HPDE6-E6E7 (cell line): ENCODE measurements around the gene CSTA.

Source experiments
- DNase-seq: peaks from one replicate; pipeline ENCODE4 v3.0.0; 2011; ENCODE audit warnings: missing footprints; ENCODE audit errors: extremely low spot score

The CSTA gene

DNA sequence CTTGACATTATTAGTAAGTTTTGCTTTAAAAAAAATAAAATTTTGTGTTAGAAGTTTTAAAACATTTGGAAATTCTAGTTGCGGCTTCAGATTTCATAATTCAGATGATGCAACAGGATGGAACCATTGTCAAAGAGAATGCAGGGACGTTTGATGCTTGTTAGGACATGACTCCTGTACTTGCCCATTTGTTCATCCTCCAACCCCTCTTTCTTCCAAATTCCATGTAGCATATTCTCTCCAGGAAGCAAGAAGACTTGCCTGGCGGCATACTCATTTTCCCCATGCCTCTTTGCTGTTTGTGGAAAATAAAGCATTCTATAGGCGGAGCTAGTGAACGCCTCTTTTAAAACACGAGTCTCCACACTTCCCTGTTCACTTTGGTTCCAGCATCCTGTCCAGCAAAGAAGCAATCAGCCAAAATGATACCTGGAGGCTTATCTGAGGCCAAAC is at the start of gene CSTA:
TSS of gene CSTA (plus strand) at position 378 of the 453 bp plus-strand sequence. CDS start at position 423, 45 bp downstream.
- peak; percentile 69 for DNase-seq

DNA sequence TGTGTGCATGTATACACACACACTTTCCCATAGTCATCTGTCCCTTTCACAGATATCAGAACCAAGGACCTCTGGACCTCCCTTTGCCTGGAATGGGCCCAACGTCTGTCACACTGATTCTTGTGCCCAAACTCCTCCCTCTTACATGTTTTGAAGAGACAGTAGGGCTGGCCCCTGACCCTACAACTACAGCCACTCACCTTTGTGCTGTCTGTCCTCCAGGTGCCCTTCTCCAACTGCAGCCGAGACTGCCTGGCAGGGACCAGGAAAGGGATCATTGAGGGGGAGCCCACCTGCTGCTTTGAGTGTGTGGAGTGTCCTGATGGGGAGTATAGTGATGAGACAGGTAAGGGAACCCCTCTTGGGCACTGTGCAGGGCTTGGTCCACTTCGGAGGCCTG is 43.2 kb upstream of the CSTA start:
- DNase-seq, result no peak

DNA sequence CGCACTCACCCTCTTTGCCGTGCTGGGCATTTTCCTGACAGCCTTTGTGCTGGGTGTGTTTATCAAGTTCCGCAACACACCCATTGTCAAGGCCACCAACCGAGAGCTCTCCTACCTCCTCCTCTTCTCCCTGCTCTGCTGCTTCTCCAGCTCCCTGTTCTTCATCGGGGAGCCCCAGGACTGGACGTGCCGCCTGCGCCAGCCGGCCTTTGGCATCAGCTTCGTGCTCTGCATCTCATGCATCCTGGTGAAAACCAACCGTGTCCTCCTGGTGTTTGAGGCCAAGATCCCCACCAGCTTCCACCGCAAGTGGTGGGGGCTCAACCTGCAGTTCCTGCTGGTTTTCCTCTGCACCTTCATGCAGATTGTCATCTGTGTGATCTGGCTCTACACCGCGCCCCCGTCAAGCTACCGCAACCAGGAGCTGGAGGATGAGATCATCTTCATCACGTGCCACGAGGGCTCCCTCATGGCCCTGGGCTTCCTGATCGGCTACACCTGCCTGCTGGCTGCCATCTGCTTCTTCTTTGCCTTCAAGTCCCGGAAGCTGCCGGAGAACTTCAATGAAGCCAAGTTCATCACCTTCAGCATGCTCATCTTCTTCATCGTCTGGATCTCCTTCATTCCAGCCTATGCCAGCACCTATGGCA is 41.1 kb upstream of the CSTA start:
- DNase-seq, result no peak

DNA sequence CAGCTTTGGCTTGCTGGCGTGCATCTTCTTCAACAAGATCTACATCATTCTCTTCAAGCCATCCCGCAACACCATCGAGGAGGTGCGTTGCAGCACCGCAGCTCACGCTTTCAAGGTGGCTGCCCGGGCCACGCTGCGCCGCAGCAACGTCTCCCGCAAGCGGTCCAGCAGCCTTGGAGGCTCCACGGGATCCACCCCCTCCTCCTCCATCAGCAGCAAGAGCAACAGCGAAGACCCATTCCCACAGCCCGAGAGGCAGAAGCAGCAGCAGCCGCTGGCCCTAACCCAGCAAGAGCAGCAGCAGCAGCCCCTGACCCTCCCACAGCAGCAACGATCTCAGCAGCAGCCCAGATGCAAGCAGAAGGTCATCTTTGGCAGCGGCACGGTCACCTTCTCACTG is 40.6 kb upstream of the CSTA start:
- no peak for DNase-seq

DNA sequence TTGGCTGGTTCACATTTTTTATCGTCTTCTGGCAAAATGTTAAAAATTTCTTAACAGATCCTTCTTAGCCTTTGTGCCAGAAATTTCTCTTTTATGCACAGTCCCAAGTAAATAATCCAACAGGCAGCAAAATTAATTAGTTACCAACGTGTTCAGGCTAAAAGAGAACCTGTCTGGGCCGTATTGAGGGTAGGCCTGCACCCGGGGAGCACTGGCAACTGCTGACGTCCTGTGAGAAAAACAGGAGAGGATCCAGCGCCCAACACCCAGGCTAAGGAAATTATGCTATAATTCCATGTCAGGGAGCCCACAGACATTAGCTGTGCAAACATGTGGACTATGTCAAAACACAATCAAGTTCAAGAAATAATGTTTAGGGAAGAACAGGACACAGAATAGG is 30.7 kb upstream of the CSTA start:
- no peak for DNase-seq

DNA sequence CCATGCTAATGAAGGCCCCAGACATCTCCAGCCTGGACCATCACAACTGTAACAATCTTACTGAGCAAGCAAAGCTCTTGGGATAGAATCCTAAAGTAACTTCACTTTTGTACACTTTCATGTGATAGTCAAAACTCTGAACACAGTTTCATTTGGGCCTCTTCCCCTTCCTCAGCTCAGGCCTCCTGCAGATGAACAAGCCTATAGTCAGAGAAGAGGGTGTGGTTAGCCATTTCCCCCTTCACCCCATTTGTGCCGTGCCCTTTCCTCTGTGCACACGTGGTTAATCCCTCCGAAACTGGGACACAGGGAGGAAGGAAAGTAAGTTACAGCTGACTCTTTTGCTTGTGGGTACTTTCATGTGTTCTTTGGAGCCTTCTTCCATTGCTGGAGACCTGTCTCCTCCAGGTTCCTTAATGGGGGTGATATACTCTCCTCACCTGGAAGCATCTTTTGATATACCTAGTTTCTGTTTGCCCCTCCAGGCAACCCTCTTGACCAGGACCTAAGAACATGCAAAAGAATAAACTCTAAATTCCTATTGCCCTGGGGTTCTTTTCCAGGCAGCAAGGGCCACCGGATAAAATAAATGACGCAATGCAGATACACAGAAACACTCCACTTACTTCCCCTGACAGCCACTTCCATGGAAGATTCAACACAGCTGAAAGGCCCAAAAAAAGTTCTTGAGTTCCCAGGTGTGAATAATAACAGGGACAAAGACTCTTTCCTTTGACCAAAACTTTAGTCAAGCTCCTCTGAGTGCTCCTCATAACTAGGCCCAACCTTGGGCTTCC is 29.6 kb upstream of the CSTA start:
- DNase-seq, result no peak

DNA sequence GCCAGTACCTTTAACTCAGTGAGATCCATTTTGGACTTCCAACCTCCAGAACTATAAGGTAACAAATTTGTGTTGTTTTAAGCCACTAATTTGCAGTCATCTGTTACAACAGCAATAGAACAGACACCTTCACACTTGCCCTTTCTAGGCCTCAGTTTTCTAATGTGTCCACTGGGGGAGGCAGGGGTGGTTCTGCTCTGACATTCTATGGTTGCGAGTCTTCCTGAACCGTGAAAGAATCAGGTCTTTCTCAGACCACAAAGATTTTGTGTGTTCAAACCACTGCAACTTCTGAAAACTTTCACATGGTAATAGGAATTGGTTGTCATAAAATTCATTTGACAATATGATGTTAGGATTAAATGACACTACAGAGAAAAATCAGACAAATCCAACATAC is 26.8 kb upstream of the CSTA start:
- no peak for DNase-seq

DNA sequence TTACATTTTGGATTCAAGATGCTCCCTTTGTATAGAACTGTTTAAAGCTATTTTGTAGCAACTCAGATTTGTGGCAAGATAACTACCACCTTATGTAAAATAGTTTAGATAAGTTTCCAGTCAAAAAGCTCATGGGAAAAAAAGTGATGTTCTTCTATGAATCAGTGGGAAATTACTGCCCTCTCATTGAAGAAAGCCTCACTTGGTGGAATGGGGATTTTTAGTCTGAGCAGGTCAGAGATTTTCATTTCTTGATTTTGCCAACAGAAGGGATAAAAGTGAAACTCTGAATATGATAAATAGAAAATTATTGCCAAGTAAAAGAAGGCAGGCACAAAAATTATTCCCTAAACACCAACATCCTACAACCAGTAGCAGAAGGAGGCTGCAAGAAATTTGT is 25.8 kb upstream of the CSTA start:
- no peak for DNase-seq

DNA sequence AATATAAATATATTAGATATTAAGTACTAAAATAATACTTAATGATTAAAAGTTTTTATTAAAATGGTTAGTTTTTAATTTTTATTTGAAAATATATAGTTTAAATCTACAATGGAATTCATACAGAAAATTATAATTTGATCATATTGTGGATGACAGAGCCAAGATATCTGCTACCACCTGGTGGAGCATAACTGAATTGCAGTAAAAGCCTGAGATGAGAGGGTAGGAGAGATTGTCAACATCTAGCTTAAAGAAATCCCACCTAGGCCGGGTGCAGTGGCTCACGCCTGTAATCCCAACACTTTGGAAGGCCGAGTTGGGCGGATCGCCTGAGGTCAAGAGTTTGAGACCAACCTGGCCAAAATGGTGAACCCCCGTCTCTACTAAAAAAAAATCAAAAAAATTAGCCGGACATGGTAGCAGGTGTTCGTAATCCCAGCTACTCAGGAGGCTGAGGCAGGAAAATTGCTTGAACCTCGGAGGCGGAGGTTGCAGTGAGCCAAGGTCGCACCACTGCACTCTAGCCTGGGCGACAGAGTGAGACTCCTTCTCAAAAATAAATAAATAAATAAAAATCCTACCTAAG is 25.1 kb upstream of the CSTA start:
- no peak for DNase-seq

- DNase-seq, result no peak
These were observed 24.0 kb upstream of the CSTA start for GRCh38 chr3:122301063-122301462.

GRCh38 chr3:122305818-122306621 is 19.0 kb upstream of the CSTA start:
- peak; percentile 31 for DNase-seq

DNA sequence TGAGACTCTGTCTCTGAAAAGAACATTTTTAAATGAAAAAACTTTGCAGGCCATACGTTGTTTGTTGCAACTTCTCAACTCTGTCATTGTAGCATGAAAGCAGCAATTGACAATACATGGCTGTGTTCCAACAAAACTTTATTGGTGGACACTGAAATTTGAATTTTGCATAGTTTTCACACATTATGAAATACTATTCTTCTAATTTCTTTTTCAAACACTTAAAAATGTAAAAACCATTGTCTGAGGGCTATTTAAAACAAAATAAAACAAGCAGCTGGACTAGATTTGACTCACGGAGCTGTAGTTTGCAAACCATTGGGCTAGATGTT is 18.5 kb upstream of the CSTA start:
- DNase-seq, result no peak

GRCh38 chr3:122307094-122307687 is 17.9 kb upstream of the CSTA start:
- DNase-seq, result no peak

- no peak for DNase-seq
These were observed 17.1 kb upstream of the CSTA start for GRCh38 chr3:122307976-122308375.

- DNase-seq, result peak; percentile 74
These were observed 14.7 kb upstream of the CSTA start for GRCh38 chr3:122310361-122310760.

DNA sequence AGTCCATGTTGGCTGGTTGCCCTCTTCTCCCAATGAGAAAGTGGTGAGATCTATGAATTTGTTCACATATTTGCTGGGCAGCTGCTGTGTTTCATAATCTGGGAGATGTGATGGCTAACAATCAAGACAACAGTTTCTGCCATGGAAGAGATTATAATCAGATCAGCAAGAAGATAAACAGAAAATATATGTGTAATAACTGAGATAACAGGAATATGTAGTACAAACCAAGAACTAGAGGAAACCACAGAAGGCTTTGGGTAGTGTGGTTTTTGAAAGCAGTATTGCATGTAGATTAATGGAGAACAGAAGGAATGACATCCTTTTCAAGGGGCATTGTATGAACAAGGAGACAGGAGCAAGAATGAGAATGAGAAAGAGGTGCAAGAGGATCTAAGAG is 12.2 kb upstream of the CSTA start:
- DNase-seq, result no peak

DNA sequence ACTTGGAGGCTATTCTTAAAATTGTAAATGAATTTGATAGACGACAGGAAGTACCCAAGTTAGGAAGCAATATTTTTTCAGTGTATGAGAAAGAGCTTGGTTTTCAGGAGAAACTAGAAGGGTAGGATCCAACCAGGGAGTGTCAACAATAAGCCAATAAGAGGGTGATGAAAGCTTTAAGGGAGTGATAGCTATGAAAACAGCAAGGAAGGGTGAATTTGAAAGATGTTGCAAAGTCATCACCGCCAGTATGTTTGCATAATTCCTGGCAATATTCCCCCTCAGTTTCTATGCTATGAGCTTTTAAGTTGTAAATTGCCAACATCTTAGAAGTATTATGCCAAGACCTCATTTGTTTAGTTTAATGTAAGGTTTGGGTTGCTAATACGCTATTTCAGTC is 11.8 kb upstream of the CSTA start:
- no peak for DNase-seq

DNA sequence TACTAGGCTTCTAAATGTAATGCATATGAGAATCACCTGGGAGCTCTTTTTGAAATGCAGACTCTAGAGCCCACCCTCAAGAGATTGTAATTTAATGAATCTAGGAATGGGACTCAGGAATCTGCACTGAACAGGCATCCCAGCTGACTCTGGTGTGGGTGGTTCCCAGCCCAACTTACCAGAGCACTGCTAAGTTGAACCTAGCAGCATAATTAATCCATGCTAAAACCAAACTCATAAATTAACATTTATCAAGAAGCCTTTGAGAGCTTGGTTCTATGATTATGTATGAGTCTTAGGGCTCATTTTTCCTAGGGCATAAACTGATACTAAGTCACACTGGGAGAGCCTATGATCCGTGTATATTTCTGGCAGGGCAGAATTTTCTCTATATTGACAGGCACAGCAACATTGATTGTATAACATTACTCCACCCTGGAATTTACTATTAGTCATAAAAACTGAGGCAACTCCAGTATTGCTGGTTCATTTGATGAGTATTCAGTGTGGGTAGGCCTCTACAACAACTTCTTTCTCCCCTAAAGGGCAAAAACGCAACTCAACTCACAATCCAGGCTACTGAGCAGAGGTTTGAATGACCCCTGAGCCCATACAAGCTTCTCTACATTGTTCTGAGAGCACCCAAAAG is 10.7 kb upstream of the CSTA start:
- peak; percentile 66 for DNase-seq

DNA sequence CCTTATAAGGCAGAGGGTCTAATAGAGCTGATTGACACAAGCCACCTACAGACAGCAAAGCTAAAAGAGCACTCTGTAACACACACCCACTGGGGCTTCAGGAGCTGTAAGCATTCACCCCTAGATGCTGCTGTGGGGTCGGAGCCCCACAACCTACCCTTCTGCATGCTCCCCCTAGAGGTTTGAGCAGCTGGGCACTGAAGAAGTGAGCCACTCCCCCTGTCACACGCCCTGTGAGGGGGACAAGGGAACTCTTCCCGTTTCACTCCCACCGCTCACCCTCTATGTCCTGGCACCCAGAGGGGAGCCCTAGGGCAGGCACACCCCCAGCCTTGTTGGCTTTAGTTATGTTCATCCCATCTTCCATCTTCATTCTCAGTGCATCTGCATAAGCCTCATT is 9.4 kb upstream of the CSTA start:
- no peak for DNase-seq

- DNase-seq, result no peak
These were observed 8.7 kb upstream of the CSTA start for GRCh38 chr3:122316368-122316767.

GRCh38 chr3:122318620-122319019 is 6.4 kb upstream of the CSTA start:
- DNase-seq, result peak; percentile 25
